OCI-LY3 (cell line): ENCODE measurements around the gene SULT1A4.
"Not testable (repeated sequence)": the region's sequence is repeated elsewhere in the genome, so short reads cannot be mapped to it uniquely, and the experiment has no call there.

Source experiments
- EZH2phosphoT487 ChIP-seq: fragments of 200-600 bp; shearing (Covaris generic); IDR thresholded peaks from 2 replicates; pipeline ENCODE4 v1.6.1; 2018; ENCODE audit warnings: antibody characterized with exemption, mixed run types, low read depth
- TF ChIP-seq, protein P1 (sequence below): fragments of 200-600, 300-600 bp; sonication (generic); IDR thresholded peaks from 2 replicates; pipeline ENCODE4 v1.5.1; 2014; ENCODE audit warnings: antibody characterized with exemption, low read length, low read depth

DNA sequence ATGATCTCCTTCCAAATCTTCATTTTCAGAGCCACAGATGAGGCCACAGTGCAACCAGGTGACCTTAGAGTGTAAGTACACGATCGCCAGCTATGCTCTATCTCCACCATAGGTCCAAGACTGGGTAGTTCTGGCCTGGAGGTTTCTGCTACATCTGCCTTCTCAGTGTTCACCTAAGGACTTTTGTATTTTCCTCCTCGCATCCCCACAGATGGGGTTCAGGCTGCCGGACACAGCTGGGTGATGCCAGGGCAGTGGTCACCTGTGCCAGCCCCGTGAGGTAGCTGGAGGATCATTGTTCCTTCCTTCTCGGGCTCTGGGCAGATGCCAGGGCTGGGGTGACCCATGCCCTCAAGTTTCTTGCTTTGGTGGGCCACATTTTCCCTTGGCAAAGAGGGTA, 46.6 kb downstream of the SULT1A4 start, which contains the start of gene NPIPB12:
- TF ChIP-seq, protein P1, sequence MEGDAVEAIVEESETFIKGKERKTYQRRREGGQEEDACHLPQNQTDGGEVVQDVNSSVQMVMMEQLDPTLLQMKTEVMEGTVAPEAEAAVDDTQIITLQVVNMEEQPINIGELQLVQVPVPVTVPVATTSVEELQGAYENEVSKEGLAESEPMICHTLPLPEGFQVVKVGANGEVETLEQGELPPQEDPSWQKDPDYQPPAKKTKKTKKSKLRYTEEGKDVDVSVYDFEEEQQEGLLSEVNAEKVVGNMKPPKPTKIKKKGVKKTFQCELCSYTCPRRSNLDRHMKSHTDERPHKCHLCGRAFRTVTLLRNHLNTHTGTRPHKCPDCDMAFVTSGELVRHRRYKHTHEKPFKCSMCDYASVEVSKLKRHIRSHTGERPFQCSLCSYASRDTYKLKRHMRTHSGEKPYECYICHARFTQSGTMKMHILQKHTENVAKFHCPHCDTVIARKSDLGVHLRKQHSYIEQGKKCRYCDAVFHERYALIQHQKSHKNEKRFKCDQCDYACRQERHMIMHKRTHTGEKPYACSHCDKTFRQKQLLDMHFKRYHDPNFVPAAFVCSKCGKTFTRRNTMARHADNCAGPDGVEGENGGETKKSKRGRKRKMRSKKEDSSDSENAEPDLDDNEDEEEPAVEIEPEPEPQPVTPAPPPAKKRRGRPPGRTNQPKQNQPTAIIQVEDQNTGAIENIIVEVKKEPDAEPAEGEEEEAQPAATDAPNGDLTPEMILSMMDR, result not testable (repeated sequence)
- not testable (repeated sequence) for TF ChIP-seq EZH2phosphoT487
